ENCODE data around the gene GTPBP6. TPM values are rescaled to one million over a fixed set of nuclear protein-coding genes. Genes with fewer than 3 reads are reported as not detected.

Gene GTPBP6
- total RNA-seq, 4 donors from 2014 or later = 35.3 to 53.5 (median 46.3) TPM

DNA sequence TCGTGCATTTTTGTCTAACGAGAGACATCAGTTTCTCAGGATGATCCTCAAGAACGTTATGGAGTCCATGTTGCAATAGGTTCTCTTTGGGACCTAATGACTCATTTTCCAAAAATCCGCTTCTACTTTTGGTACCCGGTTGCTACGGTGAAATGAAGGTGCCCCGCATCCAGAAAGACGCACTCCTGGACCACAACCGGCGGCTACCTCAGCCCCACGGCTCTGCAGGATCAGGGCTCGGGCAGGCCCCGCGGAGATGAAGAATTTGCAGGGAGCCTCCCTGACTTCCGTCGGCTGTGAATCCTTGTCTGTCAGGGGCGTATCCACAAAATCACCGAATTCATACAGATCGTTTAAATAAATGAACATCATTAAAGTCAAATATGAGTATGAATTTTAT is 15.6 kb downstream of the GTPBP6 start:
- no peak for ATAC-seq
- H3K4me3 ChIP-seq = no peak overlapping the region
- peaks cover 0 to 92% of the 10 kb centered on the region in 2 donors for H3K36me3 ChIP-seq
- H3K27ac ChIP-seq = no peak overlapping the region
- H3K27me3 ChIP-seq = no peaks in the 10 kb centered on the region
- TF ChIP-seq, protein P1, sequence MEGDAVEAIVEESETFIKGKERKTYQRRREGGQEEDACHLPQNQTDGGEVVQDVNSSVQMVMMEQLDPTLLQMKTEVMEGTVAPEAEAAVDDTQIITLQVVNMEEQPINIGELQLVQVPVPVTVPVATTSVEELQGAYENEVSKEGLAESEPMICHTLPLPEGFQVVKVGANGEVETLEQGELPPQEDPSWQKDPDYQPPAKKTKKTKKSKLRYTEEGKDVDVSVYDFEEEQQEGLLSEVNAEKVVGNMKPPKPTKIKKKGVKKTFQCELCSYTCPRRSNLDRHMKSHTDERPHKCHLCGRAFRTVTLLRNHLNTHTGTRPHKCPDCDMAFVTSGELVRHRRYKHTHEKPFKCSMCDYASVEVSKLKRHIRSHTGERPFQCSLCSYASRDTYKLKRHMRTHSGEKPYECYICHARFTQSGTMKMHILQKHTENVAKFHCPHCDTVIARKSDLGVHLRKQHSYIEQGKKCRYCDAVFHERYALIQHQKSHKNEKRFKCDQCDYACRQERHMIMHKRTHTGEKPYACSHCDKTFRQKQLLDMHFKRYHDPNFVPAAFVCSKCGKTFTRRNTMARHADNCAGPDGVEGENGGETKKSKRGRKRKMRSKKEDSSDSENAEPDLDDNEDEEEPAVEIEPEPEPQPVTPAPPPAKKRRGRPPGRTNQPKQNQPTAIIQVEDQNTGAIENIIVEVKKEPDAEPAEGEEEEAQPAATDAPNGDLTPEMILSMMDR (IDR thresholded peaks at IDR 0.05) = no peak
- TF ChIP-seq POLR2AphosphoS5 (IDR thresholded peaks at IDR 0.05) (no peak), EP300 (IDR thresholded peaks at IDR 0.05) (no peak), POLR2A (IDR thresholded peaks at IDR 0.05) (no peak)
- 90% methylated on average over 2 to 16 of the region's 19 CpGs for WGBS, 2 donors (ENCODE audit: low coverage in 1 of 2)
- H3K9me3 ChIP-seq = peaks cover 0 to 14% (median 0%) of the 10 kb centered on the region in 3 donors
- H3K4me1 ChIP-seq = no peaks in the 10 kb centered on the region

DNA sequence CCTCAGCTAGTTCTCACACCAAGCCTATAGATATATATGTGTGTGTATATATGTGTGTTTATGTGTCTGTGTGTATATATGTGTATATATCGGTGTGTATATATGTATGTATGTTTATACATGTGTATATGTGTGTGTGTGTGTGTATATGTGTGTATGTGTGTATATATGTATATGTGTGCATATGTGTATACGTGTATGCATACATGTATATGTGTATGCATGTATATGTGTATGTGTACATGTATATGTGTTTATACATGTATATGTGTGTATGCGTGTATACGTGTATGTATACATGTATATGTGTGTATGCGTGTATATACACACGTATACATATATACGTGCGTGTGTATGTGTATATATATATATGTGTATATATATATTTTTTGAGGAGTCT is 18.3 kb downstream of the GTPBP6 start:
- Histone ChIP-seq H3K4me3 (no peak overlapping the region), H3K36me3 (peaks cover 0 to 77% of the 10 kb centered on the region in 2 donors)

DNA sequence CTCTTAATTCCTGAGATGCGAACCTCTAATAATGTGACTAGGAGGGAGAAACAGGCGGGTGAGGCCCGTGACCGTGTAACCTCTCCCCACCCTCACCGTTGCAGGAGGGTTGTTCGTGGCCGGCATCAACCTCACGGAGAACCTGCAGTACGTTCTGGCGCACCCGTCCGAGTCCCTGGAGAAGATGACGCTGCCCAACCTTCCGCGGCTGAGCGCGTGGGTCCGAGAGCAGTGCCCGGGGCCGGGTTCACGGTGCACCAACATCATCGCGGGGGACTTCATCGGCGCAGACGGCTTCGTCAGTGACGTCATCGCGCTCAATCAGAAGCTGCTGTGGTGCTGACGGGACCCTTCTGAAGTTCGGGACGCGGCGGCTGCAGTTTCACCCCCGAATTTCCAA is 19.6 kb downstream of the GTPBP6 start:
- H3K36me3 ChIP-seq = peaks cover 0 to 76% of the 10 kb centered on the region in 2 donors
- 96% methylated on average over 9 of the region's 36 CpGs; no CpG with 5 or more reads in 1 of the 2 donors for WGBS, 2 donors (ENCODE audit: low coverage in 1 of 2)

More for the DNA sequence above, 18.3 kb downstream of the GTPBP6 start:
- Histone ChIP-seq H3K9me3 (peaks cover 0 to 14% (median 0%) of the 10 kb centered on the region in 3 donors), H3K27me3 (no peaks in the 10 kb centered on the region), H3K27ac (no peak overlapping the region), H3K4me1 (no peaks in the 10 kb centered on the region)
- TF ChIP-seq, protein P1 (IDR thresholded peaks at IDR 0.05) = no peak
- TF ChIP-seq POLR2AphosphoS5 (IDR thresholded peaks at IDR 0.05) (no peak), EP300 (IDR thresholded peaks at IDR 0.05) (no peak)
- 85 to 86% methylated on average over 7 to 8 of the region's 8 CpGs for WGBS, 2 donors (ENCODE audit: low coverage in 1 of 2)
- no peak for ATAC-seq

DNA sequence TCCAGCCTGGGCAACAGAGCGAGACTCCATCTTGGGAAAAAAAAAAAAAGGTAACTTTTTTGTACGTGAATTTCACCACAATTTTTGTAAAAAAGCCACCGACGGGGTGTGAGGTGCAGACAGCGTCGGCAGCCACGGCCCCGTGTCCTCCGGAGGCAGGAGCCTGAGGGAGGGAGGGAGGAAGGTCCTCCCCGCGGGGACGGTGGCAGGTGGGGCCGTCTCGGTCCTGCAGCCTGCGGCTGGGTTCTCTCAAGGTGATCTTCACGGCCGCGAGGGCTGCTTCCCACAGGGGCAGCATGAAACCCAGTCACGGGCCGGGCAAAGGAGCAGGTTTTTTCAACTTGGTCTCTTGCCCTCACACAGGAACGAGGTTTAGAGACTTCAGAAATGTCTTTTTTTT is 23.5 kb downstream of the GTPBP6 start:
- no peak for ATAC-seq
- H3K4me1 ChIP-seq = no peaks in the 10 kb centered on the region
- no peak overlapping the region for H3K27ac ChIP-seq
- no peaks in the 10 kb centered on the region for H3K27me3 ChIP-seq
- H3K36me3 ChIP-seq = peaks cover 0 to 79% of the 10 kb centered on the region in 2 donors
- 97 to 100% methylated on average over 1 to 18 of the region's 21 CpGs for WGBS, 2 donors (ENCODE audit: low coverage in 1 of 2)
- TF ChIP-seq EP300 (IDR thresholded peaks at IDR 0.05) (no peak), POLR2A (IDR thresholded peaks at IDR 0.05) (no peak), POLR2AphosphoS5 (IDR thresholded peaks at IDR 0.05) (no peak)
- TF ChIP-seq, protein P1 (IDR thresholded peaks at IDR 0.05) = no peak
- H3K9me3 ChIP-seq = no peaks in the 10 kb centered on the region
- no peak overlapping the region for H3K4me3 ChIP-seq

More for the DNA sequence above, 19.6 kb downstream of the GTPBP6 start:
- H3K27me3 ChIP-seq = no peaks in the 10 kb centered on the region
- no peak for ATAC-seq
- no peaks in the 10 kb centered on the region for H3K4me1 ChIP-seq
- no peak overlapping the region for H3K27ac ChIP-seq
- TF ChIP-seq POLR2AphosphoS5 (IDR thresholded peaks at IDR 0.05) (no peak), POLR2A (IDR thresholded peaks at IDR 0.05) (no peak), EP300 (IDR thresholded peaks at IDR 0.05) (no peak)
- TF ChIP-seq, protein P1 (IDR thresholded peaks at IDR 0.05) = no peak
- no peak overlapping the region for H3K4me3 ChIP-seq
- H3K9me3 ChIP-seq = peaks cover 0 to 7% (median 0%) of the 10 kb centered on the region in 3 donors

Measured in gastroesophageal sphincter (tissue), 4 donors.